HepG2 (cell line): Measurements from ENCODE around the gene UNC5C. TPM values are rescaled to one million over a fixed set of nuclear protein-coding genes. Genes with fewer than 3 reads are reported as not detected.

Experiments used
- ATAC-seq: fragments of 200-7000 bp; cut with Tn5 transposase; 3 replicates; pipeline ENCODE4 v1.9.1; 2020; ENCODE audit warnings: mild to moderate bottlenecking, moderate library complexity
- BruUV-seq: library from RNA; stranded (reverse); fragments of 400-500 nt; replicated peaks from 2 replicates; lab custom pipeline; 2021; lab: Mats Ljungman, UMichigan
- CTCF ChIA-PET: fragments of 300-600 bp; formaldehyde crosslinking; extraction: SDS; loops from one replicate; lab custom pipeline; 2021; ENCODE audit warnings: low total read pairs, inconsistent platforms, low intra/inter-chr PET ratio; lab: Yijun Ruan, JAX
- POLR2A ChIA-PET: fragments of 350-600 bp; sonication (Branson Sonifier 250); formaldehyde crosslinking; loops from one replicate; lab custom pipeline; 2020; ENCODE audit warnings: antibody characterized with exemption, inconsistent platforms; lab: Yijun Ruan, JAX
- DNase-seq: peaks from one replicate; pipeline ENCODE4 v3.0.0-alpha.2; 2015; ENCODE audit warnings: low spot score
- FAIRE-seq: peaks from 3 replicates; lab custom pipeline; 2011; peaks lifted over from hg19 to GRCh38; lab: Jason Lieb, UNC
- H2AFZ ChIP-seq: one replicate; pipeline ENCODE4 v1.6.1; 2011; ENCODE audit warnings: low read length, inconsistent platforms
- H3K27ac ChIP-seq: fragments of 300-600 bp; 3 replicates; pipeline ENCODE4 v1.8.0; 2011; ENCODE audit warnings: mixed run types, mild to moderate bottlenecking, mixed read lengths, low read length, inconsistent platforms; ENCODE audit not compliant: insufficient read depth; ENCODE audit errors: extremely low read length
- H3K27me3 ChIP-seq, 2 experiments: fragments of 200-600 bp in 1 of 2; 2 replicates in 1 of 2; 3 replicates in 1 of 2; pipeline versions ENCODE4 v1.6.0 to v1.8.0; 2011; ENCODE audit warnings: low read length in 2 of 2, mild to moderate bottlenecking in 2 of 2, moderate library complexity in 2 of 2, inconsistent platforms in 1 of 2; ENCODE audit not compliant: insufficient read depth in 2 of 2, control insufficient read depth in 1 of 2
- H3K36me3 ChIP-seq, 2 experiments: fragments of 200-600 bp in 1 of 2; replicated peaks in 1 of 2; 2 replicates in 1 of 2; 3 replicates in 1 of 2; pipeline versions ENCODE4 v1.5.1 to v1.8.0; 2011; ENCODE audit warnings: low read length in 2 of 2, inconsistent platforms in 1 of 2; ENCODE audit not compliant: insufficient read depth in 2 of 2, control insufficient read depth in 1 of 2
- H3K4me1 ChIP-seq: 2 replicates; pipeline ENCODE4 v1.5.1; 2012; ENCODE audit warnings: low read length, inconsistent platforms; ENCODE audit not compliant: insufficient read depth
- H3K4me2 ChIP-seq: 2 replicates; pipeline ENCODE4 v1.6.0; 2011; ENCODE audit warnings: low read depth, low read length, inconsistent platforms
- H3K4me3 ChIP-seq, 3 experiments: fragments of 200-600 bp in 1 of 3; sonication (generic), shearing (Covaris generic) in 1 of 3; replicated peaks in 1 of 3; 2 replicates each; pipeline ENCODE4 v1.5.1; 2011 to 2016; ENCODE audit warnings: low read length in 3 of 3, inconsistent platforms in 2 of 3, low read depth in 2 of 3, mild to moderate bottlenecking in 2 of 3, control low read depth in 1 of 3, mixed read lengths in 1 of 3; ENCODE audit not compliant: insufficient read depth in 1 of 3
- H3K79me2 ChIP-seq: one replicate; pipeline ENCODE4 v1.6.1; 2011; ENCODE audit warnings: low read length, inconsistent platforms; ENCODE audit not compliant: insufficient read depth
- H3K9ac ChIP-seq: 2 replicates; pipeline ENCODE4 v1.6.0; 2011; ENCODE audit warnings: mild to moderate bottlenecking, low read depth, low read length, inconsistent platforms; ENCODE audit not compliant: insufficient read depth
- H3K9me3 ChIP-seq: 2 replicates; pipeline ENCODE4 v1.5.1; 2012; ENCODE audit warnings: mild to moderate bottlenecking, low read length
- H4K20me1 ChIP-seq: 2 replicates; pipeline ENCODE4 v1.6.0; 2011; ENCODE audit warnings: inconsistent platforms, mild to moderate bottlenecking, low read length, moderate library complexity; ENCODE audit not compliant: insufficient read depth
- ATAD3A ChIP-seq: sonication (generic); formaldehyde crosslinking; IDR thresholded peaks from 2 replicates; pipeline ENCODE4 v1.4.0; 2020; ENCODE audit warnings: missing genetic modification reagents
- ATF7-NPFF ChIP-seq: sonication (generic); formaldehyde crosslinking; IDR thresholded peaks from 2 replicates; pipeline ENCODE4 v1.8.1; 2023; ENCODE audit warnings: mild to moderate bottlenecking, low read depth, missing genetic modification reagents, moderate library complexity
- NFYC ChIP-seq: IDR thresholded peaks from 2 replicates; pipeline ENCODE4 v1.6.1; 2016; ENCODE audit warnings: missing genetic modification reagents, missing compliant biosample characterization
- PTBP1 ChIP-seq: fragments of 200-400 bp; formaldehyde crosslinking; IDR thresholded peaks from 2 replicates; pipeline ENCODE4 v1.6.1; 2018; ENCODE audit warnings: low read length, low read depth; ENCODE audit not compliant: poor library complexity, severe bottlenecking
- RAD21 ChIP-seq: fragments of 450-650 bp; formaldehyde crosslinking; IDR thresholded peaks from 2 replicates; pipeline ENCODE4 v1.5.0; 2020; ENCODE audit warnings: mild to moderate bottlenecking
- SIX4 ChIP-seq: sonication (generic); formaldehyde crosslinking; IDR thresholded peaks from 2 replicates; pipeline ENCODE4 v1.4.0; 2020; ENCODE audit warnings: missing genetic modification reagents
- TBX2 ChIP-seq: sonication (generic); formaldehyde crosslinking; IDR thresholded peaks from 2 replicates; pipeline ENCODE4 v1.5.0; 2020; ENCODE audit warnings: missing genetic modification reagents, mild to moderate bottlenecking, borderline replicate concordance
- TOE1 ChIP-seq: sonication (generic); formaldehyde crosslinking; IDR thresholded peaks from 2 replicates; pipeline ENCODE4 v1.4.0; 2020; ENCODE audit warnings: mild to moderate bottlenecking, missing genetic modification reagents
- TP53 ChIP-seq: sonication (generic); formaldehyde crosslinking; conservative IDR thresholded peaks from 2 replicates; pipeline ENCODE4 v1.4.0; 2020; ENCODE audit warnings: missing genetic modification reagents
- ZBTB7A ChIP-seq: sonication (generic); formaldehyde crosslinking; IDR thresholded peaks from 2 replicates; pipeline ENCODE4 v1.8.0; 2022; ENCODE audit warnings: mild to moderate bottlenecking, missing genetic modification reagents
- ZMYM2 ChIP-seq: sonication (generic); formaldehyde crosslinking; IDR thresholded peaks from 2 replicates; pipeline ENCODE4 v1.8.0; 2022; ENCODE audit warnings: mild to moderate bottlenecking, missing genetic modification reagents
- ZNF326 ChIP-seq: sonication (generic); formaldehyde crosslinking; IDR thresholded peaks from 2 replicates; pipeline ENCODE4 v1.4.0; 2020; ENCODE audit warnings: missing genetic modification reagents, borderline replicate concordance
- ZNF431 ChIP-seq: sonication (generic); formaldehyde crosslinking; IDR thresholded peaks from 2 replicates; pipeline ENCODE4 v1.9.0; 2022; ENCODE audit warnings: missing genetic modification reagents, low read depth, mild to moderate bottlenecking, borderline replicate concordance
- ZNF468 ChIP-seq: sonication (generic); formaldehyde crosslinking; IDR thresholded peaks from 2 replicates; pipeline ENCODE4 v1.8.0; 2022; ENCODE audit warnings: mild to moderate bottlenecking, moderate library complexity, missing genetic modification reagents
- ZNF562 ChIP-seq: sonication (generic); formaldehyde crosslinking; IDR thresholded peaks from 2 replicates; pipeline ENCODE4 v1.8.0; 2022; ENCODE audit warnings: missing genetic modification reagents, borderline replicate concordance
- ZNF703 ChIP-seq: sonication (generic); formaldehyde crosslinking; IDR thresholded peaks from 2 replicates; pipeline ENCODE4 v1.5.1; 2020; ENCODE audit warnings: missing genetic modification reagents, mild to moderate bottlenecking, moderate library complexity, borderline replicate concordance
- WGBS: methylation state at CpG from one replicate; pipeline ENCODE4 v1.1.6; 2017; ENCODE audit warnings: low lambda C conversion rate; 5-methylcytosine and 5-hydroxymethylcytosine counted together
- in situ Hi-C: cut with HindIII; loops from 2 replicates; pipeline ENCODE4 v1.10.0; 2017; ENCODE audit warnings: low pct_unique_long_range_greater_than_20kb; ENCODE audit not compliant: extremely low pct_ligation_motif_present
- intact Hi-C: fragments of 100-400 bp; cut with micrococcal nuclease; formaldehyde crosslinking; loops from one replicate; pipeline ENCODE4 v1.10.0; 2022; ENCODE audit not compliant: unreplicated experiment
- polyA plus RNA-seq, 8 experiments: library from polyadenylated mRNA; depleted of rRNA in 3 of 8; stranded (reverse) in 7 of 8; unstranded in 1 of 8; fragments of >200 nt; fragmentation: Illumina TruSeq in 4 of 8; extraction: Trizol in 4 of 8; gene quantifications; 2 replicates each; pipeline versions ENCODE4 v1.2.1 to v1.2.3, GENCODE V29; 2011 to 2016; ENCODE audit warnings: low read depth in 4 of 8, missing spikeins in 1 of 8, mixed read lengths in 1 of 8; ENCODE audit not compliant: insufficient read depth in 1 of 8
- total RNA-seq, 5 experiments: library from RNA; depleted of rRNA; stranded (reverse); fragments of >200 nt; fragmentation: Illumina TruSeq; extraction: Trizol; gene quantifications; 2 replicates each; pipeline ENCODE4 v1.2.3, GENCODE V29; 2016; ENCODE audit warnings: low read depth in 1 of 5
- TF ChIP-seq, protein P1 (sequence below): sonication (generic); formaldehyde crosslinking; conservative IDR thresholded peaks from 2 replicates; pipeline ENCODE4 v1.4.0; 2020; ENCODE audit warnings: missing genetic modification reagents
- TF ChIP-seq, protein P2 (sequence below): sonication (generic); formaldehyde crosslinking; IDR thresholded peaks from 2 replicates; pipeline ENCODE4 v1.8.1; 2023; ENCODE audit warnings: mild to moderate bottlenecking, missing genetic modification reagents, borderline replicate concordance
- TF ChIP-seq, protein P3 (sequence below): sonication (generic); formaldehyde crosslinking; IDR thresholded peaks from 2 replicates; pipeline ENCODE4 v1.4.0; 2020; ENCODE audit warnings: missing genetic modification reagents

The UNC5C gene
- total and polyA plus RNA-seq, 2 of the 13 experiments (the other 11 are each of a cell fraction or from before 2014, with no cell fraction given), result not detected

DNA sequence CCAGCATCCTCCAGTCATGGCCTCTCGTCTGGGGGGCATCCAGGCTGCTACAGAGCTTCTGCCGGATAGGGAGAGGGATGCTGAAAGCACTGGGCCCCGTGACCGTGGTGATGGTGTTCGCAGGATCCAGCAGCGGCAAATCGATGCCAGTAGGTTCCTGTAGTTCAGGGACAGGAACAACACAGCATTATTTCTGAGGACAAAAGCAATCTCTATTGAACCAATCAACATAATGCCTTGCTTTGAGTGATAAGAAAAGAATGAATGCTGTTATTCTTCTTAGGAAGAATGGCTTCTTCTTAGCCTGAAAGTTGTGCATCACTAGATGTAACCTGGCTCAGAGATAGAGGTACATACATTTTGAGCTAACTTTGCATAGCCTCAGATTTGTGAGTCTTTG, 378.6 kb downstream of the UNC5C start:
- no peak for ATAC-seq
- 0% methylated on average over 1 of the region's 7 CpGs for WGBS

More for the DNA sequence above, 378.6 kb downstream of the UNC5C start:
- H3K79me2 ChIP-seq, result no peaks in the 10 kb centered on the region
- no peak overlapping the region for H3K4me3 ChIP-seq
- DNase-seq, result no peak
- TF ChIP-seq ATAD3A (CRISPR knock-in tag), result no peak
- TF ChIP-seq ZNF703 (CRISPR knock-in tag), result no peak
- TF ChIP-seq, protein P1, sequence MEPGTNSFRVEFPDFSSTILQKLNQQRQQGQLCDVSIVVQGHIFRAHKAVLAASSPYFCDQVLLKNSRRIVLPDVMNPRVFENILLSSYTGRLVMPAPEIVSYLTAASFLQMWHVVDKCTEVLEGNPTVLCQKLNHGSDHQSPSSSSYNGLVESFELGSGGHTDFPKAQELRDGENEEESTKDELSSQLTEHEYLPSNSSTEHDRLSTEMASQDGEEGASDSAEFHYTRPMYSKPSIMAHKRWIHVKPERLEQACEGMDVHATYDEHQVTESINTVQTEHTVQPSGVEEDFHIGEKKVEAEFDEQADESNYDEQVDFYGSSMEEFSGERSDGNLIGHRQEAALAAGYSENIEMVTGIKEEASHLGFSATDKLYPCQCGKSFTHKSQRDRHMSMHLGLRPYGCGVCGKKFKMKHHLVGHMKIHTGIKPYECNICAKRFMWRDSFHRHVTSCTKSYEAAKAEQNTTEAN, result no peak
- no peak for TF ChIP-seq RAD21 (CRISPR knock-in tag)
- TF ChIP-seq NFYC, result no peak
- TF ChIP-seq ZMYM2 (CRISPR knock-in tag), result no peak
- no peak for TF ChIP-seq PTBP1
- TF ChIP-seq ZNF431, result no peak
- TF ChIP-seq ZNF468 (CRISPR knock-in tag), result no peak
- TF ChIP-seq ZNF562 (CRISPR knock-in tag), result no peak
- TF ChIP-seq ZNF326 (CRISPR knock-in tag), result no peak
- TF ChIP-seq, protein P2, sequence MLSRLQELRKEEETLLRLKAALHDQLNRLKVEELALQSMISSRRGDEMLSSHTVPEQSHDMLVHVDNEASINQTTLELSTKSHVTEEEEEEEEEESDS (CRISPR knock-in tag), result no peak
- no peak for TF ChIP-seq TBX2 (CRISPR knock-in tag)
- no peak for TF ChIP-seq ZBTB7A (CRISPR knock-in tag)
- TF ChIP-seq SIX4, result no peak
- TF ChIP-seq TOE1 (CRISPR knock-in tag), result no peak
- no peak for TF ChIP-seq TP53 (CRISPR knock-in tag)
- TF ChIP-seq, protein P3, sequence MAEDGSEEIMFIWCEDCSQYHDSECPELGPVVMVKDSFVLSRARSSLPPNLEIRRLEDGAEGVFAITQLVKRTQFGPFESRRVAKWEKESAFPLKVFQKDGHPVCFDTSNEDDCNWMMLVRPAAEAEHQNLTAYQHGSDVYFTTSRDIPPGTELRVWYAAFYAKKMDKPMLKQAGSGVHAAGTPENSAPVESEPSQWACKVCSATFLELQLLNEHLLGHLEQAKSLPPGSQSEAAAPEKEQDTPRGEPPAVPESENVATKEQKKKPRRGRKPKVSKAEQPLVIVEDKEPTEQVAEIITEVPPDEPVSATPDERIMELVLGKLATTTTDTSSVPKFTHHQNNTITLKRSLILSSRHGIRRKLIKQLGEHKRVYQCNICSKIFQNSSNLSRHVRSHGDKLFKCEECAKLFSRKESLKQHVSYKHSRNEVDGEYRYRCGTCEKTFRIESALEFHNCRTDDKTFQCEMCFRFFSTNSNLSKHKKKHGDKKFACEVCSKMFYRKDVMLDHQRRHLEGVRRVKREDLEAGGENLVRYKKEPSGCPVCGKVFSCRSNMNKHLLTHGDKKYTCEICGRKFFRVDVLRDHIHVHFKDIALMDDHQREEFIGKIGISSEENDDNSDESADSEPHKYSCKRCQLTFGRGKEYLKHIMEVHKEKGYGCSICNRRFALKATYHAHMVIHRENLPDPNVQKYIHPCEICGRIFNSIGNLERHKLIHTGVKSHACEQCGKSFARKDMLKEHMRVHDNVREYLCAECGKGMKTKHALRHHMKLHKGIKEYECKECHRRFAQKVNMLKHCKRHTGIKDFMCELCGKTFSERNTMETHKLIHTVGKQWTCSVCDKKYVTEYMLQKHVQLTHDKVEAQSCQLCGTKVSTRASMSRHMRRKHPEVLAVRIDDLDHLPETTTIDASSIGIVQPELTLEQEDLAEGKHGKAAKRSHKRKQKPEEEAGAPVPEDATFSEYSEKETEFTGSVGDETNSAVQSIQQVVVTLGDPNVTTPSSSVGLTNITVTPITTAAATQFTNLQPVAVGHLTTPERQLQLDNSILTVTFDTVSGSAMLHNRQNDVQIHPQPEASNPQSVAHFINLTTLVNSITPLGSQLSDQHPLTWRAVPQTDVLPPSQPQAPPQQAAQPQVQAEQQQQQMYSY (CRISPR knock-in tag), result no peak
- TF ChIP-seq ATF7-NPFF, result no peak
- no peak overlapping the region for H3K27ac ChIP-seq
- H3K4me1 ChIP-seq, result no peaks in the 10 kb centered on the region
- H3K9ac ChIP-seq, result no peak overlapping the region
- intact Hi-C loops, result no loop called here
- no TSS peak for BruUV-seq
- in situ Hi-C loops, result loop anchor here (25.0 kb wide), 1 partner anchor 1992 kb away; no protein-coding TSS in a partner anchor
- no peaks in the 10 kb centered on the region for H3K9me3 ChIP-seq
- no peaks in the 10 kb centered on the region for H3K36me3 ChIP-seq
- H3K27me3 ChIP-seq, result no peaks in the 10 kb centered on the region
- no peak overlapping the region for H3K4me2 ChIP-seq
- no peaks in the 10 kb centered on the region for H4K20me1 ChIP-seq
- POLR2A ChIA-PET, result no interaction called here
- H2AFZ ChIP-seq, result no peak overlapping the region
- no peak for FAIRE-seq
- CTCF ChIA-PET, result no interaction called here
